B cell (primary cell): ENCODE data around the gene PLIN4.

Experiments used
- EZH2 ChIP-seq: IDR thresholded peaks from 2 replicates; pipeline ENCODE4 v1.6.1; 2012; ENCODE audit warnings: borderline replicate concordance, low read depth, mild to moderate bottlenecking, moderate library complexity, low read length; ENCODE audit not compliant: insufficient read depth, poor library complexity, severe bottlenecking
- TF ChIP-seq, protein P1 (sequence below): fragments of 200-600 bp; IDR thresholded peaks from one replicate; pipeline ENCODE4 v1.8.0; 2022; ENCODE audit warnings: antibody characterized with exemption, mild to moderate bottlenecking

DNA sequence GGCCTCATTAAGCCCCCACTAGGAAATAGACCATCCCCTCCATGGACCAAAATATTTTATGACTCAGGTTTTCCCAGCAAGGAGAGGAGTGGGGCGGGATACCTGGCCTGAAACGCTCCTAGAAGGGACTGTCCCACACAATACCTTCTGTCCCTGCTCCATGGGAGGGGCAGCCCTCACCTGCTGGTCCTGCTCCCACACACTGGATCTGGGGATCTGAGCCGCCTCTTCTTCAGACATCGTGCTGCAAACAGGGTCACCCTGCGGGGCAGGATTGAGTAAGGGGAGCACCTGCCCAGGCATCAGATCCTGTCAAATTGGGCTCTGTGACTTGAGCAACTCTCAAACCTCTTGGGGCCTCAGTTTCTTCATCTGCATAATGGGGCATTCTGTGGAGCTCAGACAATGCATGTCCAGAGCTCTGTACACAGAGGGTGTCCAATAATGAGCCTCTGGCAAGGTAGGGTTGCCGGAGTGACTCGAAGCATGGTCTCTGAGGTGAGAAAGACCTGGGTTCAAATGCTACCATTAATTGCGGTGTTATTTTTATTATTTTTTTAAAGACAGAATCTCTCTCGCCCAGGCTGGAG, 15.6 kb upstream of the PLIN4 start:
- TF ChIP-seq, protein P1, sequence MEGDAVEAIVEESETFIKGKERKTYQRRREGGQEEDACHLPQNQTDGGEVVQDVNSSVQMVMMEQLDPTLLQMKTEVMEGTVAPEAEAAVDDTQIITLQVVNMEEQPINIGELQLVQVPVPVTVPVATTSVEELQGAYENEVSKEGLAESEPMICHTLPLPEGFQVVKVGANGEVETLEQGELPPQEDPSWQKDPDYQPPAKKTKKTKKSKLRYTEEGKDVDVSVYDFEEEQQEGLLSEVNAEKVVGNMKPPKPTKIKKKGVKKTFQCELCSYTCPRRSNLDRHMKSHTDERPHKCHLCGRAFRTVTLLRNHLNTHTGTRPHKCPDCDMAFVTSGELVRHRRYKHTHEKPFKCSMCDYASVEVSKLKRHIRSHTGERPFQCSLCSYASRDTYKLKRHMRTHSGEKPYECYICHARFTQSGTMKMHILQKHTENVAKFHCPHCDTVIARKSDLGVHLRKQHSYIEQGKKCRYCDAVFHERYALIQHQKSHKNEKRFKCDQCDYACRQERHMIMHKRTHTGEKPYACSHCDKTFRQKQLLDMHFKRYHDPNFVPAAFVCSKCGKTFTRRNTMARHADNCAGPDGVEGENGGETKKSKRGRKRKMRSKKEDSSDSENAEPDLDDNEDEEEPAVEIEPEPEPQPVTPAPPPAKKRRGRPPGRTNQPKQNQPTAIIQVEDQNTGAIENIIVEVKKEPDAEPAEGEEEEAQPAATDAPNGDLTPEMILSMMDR: no peak
- no peak for TF ChIP-seq EZH2
